Endothelial cell of coronary artery (primary cell): Measurements from ENCODE around the gene KIAA1958. TPM values are rescaled to one million over a fixed set of nuclear protein-coding genes. Genes with fewer than 3 reads are reported as not detected.

Source experiments
- total RNA-seq: library from RNA; depleted of rRNA; stranded (reverse); fragments of >200 nt; gene quantifications from 2 replicates; pipeline ENCODE4 v1.2.3, GENCODE V29; 2014

The KIAA1958 gene, protein sequence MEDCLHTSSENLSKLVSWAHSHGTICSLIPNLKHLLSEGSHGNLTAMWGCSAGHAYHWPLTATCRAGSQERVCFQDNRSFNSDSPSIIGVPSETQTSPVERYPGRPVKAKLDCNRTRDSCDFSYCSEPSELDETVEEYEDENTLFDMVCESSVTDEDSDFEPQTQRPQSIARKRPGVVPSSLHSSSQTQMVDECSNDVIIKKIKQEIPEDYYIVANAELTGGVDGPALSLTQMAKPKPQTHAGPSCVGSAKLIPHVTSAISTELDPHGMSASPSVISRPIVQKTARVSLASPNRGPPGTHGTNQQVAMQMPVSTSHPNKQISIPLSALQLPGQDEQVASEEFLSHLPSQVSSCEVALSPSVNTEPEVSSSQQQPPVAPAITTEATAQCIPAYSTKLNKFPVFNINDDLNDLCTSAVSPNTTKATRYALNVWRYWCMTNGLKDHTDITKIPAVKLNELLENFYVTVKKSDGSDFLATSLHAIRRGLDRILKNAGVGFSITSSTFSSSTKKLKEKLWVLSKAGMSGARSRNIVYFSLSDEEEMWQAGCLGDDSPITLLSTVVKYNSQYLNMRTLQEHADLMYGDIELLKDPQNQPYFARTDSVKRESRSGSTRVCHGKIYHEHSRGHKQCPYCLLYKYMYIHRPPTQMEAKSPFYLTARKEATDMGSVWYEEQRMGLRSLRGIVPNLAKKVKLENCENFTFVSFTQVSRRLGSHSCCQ
- total RNA-seq: 0.81 and 1.3 TPM in 2 replicates

DNA sequence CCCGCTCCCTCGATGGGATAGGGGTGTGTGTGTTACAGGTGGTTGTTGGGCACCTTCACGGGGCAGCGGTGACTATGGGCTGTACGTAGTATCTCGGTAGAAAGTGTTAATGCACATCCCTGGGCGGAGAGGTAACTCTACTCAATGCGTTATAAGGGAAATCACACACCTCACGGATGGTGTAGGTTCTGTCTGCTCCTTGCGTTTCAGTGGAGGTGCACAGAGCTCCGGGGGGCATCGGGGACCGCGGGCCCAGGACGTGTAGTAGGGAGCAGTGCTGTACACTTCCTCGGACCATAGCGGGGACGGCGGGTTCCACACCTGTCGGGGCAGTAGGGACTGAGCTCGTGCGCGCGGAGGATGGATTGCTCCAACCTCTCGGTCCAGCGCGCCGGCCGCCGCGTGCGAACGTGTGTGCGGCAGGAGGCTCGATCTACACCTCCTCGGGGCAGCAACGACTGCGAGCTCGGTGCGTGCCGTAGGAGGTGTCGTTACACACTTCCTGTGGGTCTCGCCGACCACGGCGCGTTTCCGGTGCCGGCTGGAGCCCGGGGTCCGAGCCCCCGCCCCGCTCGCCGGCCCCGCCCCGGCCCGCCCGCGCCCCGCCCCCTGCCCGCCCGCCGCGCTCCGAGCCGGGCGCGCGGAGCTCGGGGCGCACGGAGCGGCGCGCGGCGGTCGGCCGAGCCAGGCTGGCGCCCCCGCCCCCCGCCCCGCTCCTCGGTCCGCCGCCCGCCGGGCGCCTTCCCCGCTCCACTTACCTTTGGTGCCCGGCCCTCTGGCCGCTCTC lies at the start of gene KIAA1958:
Gene KIAA1958 (plus strand): TSS at position 607 of the 787 bp plus-strand sequence. CDS start 87,254 bp downstream, outside the sequence.

DNA sequence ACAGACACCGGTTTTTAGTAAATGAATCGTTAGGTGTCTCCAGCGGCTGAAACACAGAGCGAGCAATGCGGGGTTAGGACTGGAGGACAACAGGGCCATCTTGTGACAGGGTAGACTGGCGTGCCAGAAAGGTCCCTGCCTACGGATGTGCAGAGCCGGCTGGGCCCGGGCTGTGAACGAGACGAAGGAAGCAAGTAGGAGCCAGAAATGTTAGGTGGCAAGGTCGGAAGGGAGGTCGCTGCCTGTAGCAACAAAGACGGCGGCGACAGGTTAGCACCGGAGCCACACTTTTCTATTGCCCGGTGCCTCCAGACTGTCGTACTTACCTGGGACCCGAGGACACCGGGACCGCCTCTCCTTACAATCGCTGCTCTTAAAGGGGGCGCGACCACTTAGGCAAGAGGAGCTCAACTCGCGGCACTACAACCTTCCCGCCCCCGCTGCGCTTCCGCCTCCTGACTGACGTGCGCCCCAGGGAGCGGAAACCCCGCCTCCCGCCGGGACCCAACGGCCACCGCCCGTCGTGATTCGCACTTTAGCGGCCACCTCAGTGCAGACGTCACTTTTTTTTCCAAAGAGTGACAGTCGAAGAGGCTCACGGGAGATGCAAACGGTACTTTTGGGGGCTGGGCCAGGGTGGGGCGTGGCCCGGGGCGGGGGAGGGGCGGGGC lies 231.2 kb downstream of the KIAA1958 start, which contains the start of gene INIP:
Gene INIP (minus strand): TSS at position 457 of the 671 bp plus-strand sequence. CDS start 1,632 bp downstream, outside the sequence.

Other genes starting within 250 kb of the KIAA1958 start
- gene PTBP3, start 153.2 kb upstream of the KIAA1958 start, total RNA-seq: 27.3 and 32.1 TPM in 2 replicates
- gene HSDL2, start 106.7 kb upstream of the KIAA1958 start, total RNA-seq: 26.5 and 29.7 TPM in 2 replicates
- 13.6 and 15.3 TPM in 2 replicates for gene INIP, start 231.3 kb downstream of the KIAA1958 start, total RNA-seq